ENCODE data around the gene GNAQ.

GRCh38 chr9:77848404-77848803 lies 183.2 kb downstream of the GNAQ start:
- TF ChIP-seq POLR2AphosphoS5 (IDR thresholded peaks at IDR 0.05) (no peak), CTCF (IDR thresholded peaks at IDR 0.05) (no peak)

Data from upper lobe of left lung (tissue), 4 donors.